Hematopoietic multipotent progenitor cell treated with erythropoietin and hydrocortisone succinate and interleukin-3 and kit ligand, for 6 days (in vitro differentiated cells): ENCODE measurements around the gene TIMM10B.
A peak's percentile ranks its signal among the peaks of the same experiment; 100 is the strongest.

Source experiments
- DNase-seq: peaks from one replicate; pipeline ENCODE4 v3.0.0-alpha.2; 2015

Gene TIMM10B

GRCh38 chr11:6481012-6481923 is at the start of gene TIMM10B, which contains the start of gene ARFIP2:
Gene TIMM10B (plus strand): TSS chr11:6481501. CDS start chr11:6481517, 16 bp downstream.
Gene ARFIP2 (minus strand): TSS chr11:6481331. CDS start chr11:6480421, 910 bp downstream.
- DNase-seq, result peak; percentile 99

- DNase-seq, result no peak
These were observed 49.4 kb upstream of the TIMM10B start for GRCh38 chr11:6431861-6432260.

GRCh38 chr11:6433998-6434660 is 47.2 kb upstream of the TIMM10B start:
- no peak for DNase-seq

- no peak for DNase-seq
These were observed 43.9 kb upstream of the TIMM10B start for GRCh38 chr11:6437423-6437822.

GRCh38 chr11:6437993-6438392 is 43.3 kb upstream of the TIMM10B start:
- peak; percentile 55 for DNase-seq

GRCh38 chr11:6438979-6439571 is 42.2 kb upstream of the TIMM10B start:
- DNase-seq, result peak; percentile 87

- DNase-seq, result no peak
These were observed 40.4 kb upstream of the TIMM10B start, which contains the start of gene HPX for GRCh38 chr11:6440906-6441358. Gene HPX (minus strand): TSS chr11:6440987. CDS start chr11:6440963, 24 bp downstream.

- DNase-seq, result no peak
These were observed 38.9 kb upstream of the TIMM10B start for GRCh38 chr11:6442441-6442840.

GRCh38 chr11:6443269-6444003 is 37.9 kb upstream of the TIMM10B start:
- DNase-seq, result peak; percentile 76

- DNase-seq, result no peak
These were observed 32.7 kb upstream of the TIMM10B start for GRCh38 chr11:6448574-6448973.

GRCh38 chr11:6452219-6452618 is 29.1 kb upstream of the TIMM10B start:
- DNase-seq, result no peak

- DNase-seq, result no peak
These were observed 28.1 kb upstream of the TIMM10B start for GRCh38 chr11:6453152-6453551.

GRCh38 chr11:6455070-6455469 is 26.2 kb upstream of the TIMM10B start:
- DNase-seq, result no peak

GRCh38 chr11:6456361-6457073 is 24.8 kb upstream of the TIMM10B start:
- no peak for DNase-seq

GRCh38 chr11:6457581-6458320 is 23.6 kb upstream of the TIMM10B start:
- no peak for DNase-seq

- DNase-seq, result no peak
These were observed 22.8 kb upstream of the TIMM10B start for GRCh38 chr11:6458352-6459098.

GRCh38 chr11:6459099-6459450 is 22.2 kb upstream of the TIMM10B start:
- no peak for DNase-seq

- DNase-seq, result peak; percentile 85
These were observed 12.4 kb upstream of the TIMM10B start for GRCh38 chr11:6468712-6469495.

GRCh38 chr11:6469599-6469998 is 11.7 kb upstream of the TIMM10B start:
- no peak for DNase-seq

- DNase-seq, result no peak
These were observed 8.4 kb upstream of the TIMM10B start for GRCh38 chr11:6472934-6473333.
